CD14-positive monocyte (primary cell): Measurements from ENCODE around the gene SLC24A3. TPM values are rescaled to one million over a fixed set of nuclear protein-coding genes. Genes with fewer than 3 reads are reported as not detected.

Experiments used
- DNase-seq, 3 donors: peaks; one replicate each; pipeline ENCODE4 v3.0.0-alpha.2; 2011 to 2022
- H2AFZ ChIP-seq: 2 replicates; pipeline ENCODE4 v1.6.0; 2012; ENCODE audit warnings: mild to moderate bottlenecking, low read depth, low read length, inconsistent platforms; ENCODE audit not compliant: insufficient read depth, poor library complexity, severe bottlenecking
- H3K27ac ChIP-seq, 2 donors: 1 replicate in 1 of 2; 2 replicates in 1 of 2; pipeline ENCODE4 v1.5.1; 2012 to 2013; ENCODE audit warnings: low read length in 2 of 2, control low read depth in 1 of 2, inconsistent platforms in 1 of 2, low read depth in 1 of 2, mild to moderate bottlenecking in 1 of 2
- H3K27me3 ChIP-seq, 2 donors: one replicate each; pipeline versions ENCODE4 v1.6.0 to v1.6.1; 2011 to 2013; ENCODE audit warnings: low read length in 2 of 2; ENCODE audit not compliant: control insufficient read depth in 2 of 2, insufficient read depth in 2 of 2
- H3K36me3 ChIP-seq, 2 donors: replicated peaks in 1 of 2; 1 replicate in 1 of 2; 2 replicates in 1 of 2; pipeline versions ENCODE4 v1.5.1 to v1.6.1; 2012 to 2013; ENCODE audit warnings: low read length in 2 of 2, control low read depth in 1 of 2, inconsistent platforms in 1 of 2, mild to moderate bottlenecking in 1 of 2; ENCODE audit not compliant: insufficient read depth in 2 of 2, control insufficient read depth in 1 of 2
- H3K4me1 ChIP-seq, 2 donors: 1 replicate in 1 of 2; 2 replicates in 1 of 2; pipeline versions ENCODE4 v1.5.1 to v1.6.1; 2012 to 2013; ENCODE audit warnings: low read length in 2 of 2, control low read depth in 1 of 2, inconsistent platforms in 1 of 2, mild to moderate bottlenecking in 1 of 2, moderate library complexity in 1 of 2; ENCODE audit not compliant: insufficient read depth in 2 of 2, control insufficient read depth in 1 of 2
- H3K4me2 ChIP-seq: replicated peaks from 2 replicates; pipeline ENCODE3; 2012; ENCODE audit warnings: low read length, moderate library complexity, mild to moderate bottlenecking; ENCODE audit not compliant: poor library complexity, severe bottlenecking; ENCODE audit errors: extremely low read depth
- H3K4me3 ChIP-seq, 3 experiments: fragments of 200-600 bp in 1 of 3; sonication (generic) in 1 of 3; replicated peaks in 1 of 3; 1 replicate in 2 of 3; 2 replicates in 1 of 3; pipeline ENCODE4 v1.5.1; 2011 to 2013; ENCODE audit warnings: low read length in 3 of 3, mild to moderate bottlenecking in 3 of 3, control low read depth in 2 of 3, low read depth in 2 of 3, inconsistent platforms in 1 of 3, moderate library complexity in 1 of 3
- H3K79me2 ChIP-seq: 2 replicates; pipeline ENCODE4 v1.6.0; 2012; ENCODE audit warnings: mild to moderate bottlenecking, control low read depth, inconsistent platforms, low read length, moderate library complexity; ENCODE audit not compliant: insufficient read depth
- H3K9ac ChIP-seq: 2 replicates; pipeline ENCODE4 v1.6.0; 2017; ENCODE audit warnings: low read length, mild to moderate bottlenecking; ENCODE audit not compliant: insufficient read depth, poor library complexity, severe bottlenecking
- H3K9me3 ChIP-seq, 2 donors: replicated peaks in 1 of 2; 1 replicate in 1 of 2; 2 replicates in 1 of 2; pipeline versions ENCODE4 v1.5.1 to v1.6.1; 2012 to 2013; ENCODE audit warnings: low read length in 2 of 2, control low read depth in 1 of 2; ENCODE audit not compliant: control insufficient read depth in 1 of 2, insufficient read depth in 1 of 2
- H4K20me1 ChIP-seq: 2 replicates; pipeline ENCODE4 v1.6.0; 2012; ENCODE audit warnings: mild to moderate bottlenecking, low read length, control low read depth, moderate library complexity; ENCODE audit not compliant: insufficient read depth
- H3K27ac Mint-ChIP-seq, 7 donors: one replicate each; pipeline ENCODE4 v1.8.0; 2020; ENCODE audit warnings: mild to moderate bottlenecking in 7 of 7, mixed read lengths in 7 of 7, moderate library complexity in 6 of 7, inconsistent platforms in 2 of 7
- H3K27me3 Mint-ChIP-seq, 3 donors: one replicate each; pipeline ENCODE4 v1.8.0; 2021 to 2022; ENCODE audit warnings: low read depth in 3 of 3, mild to moderate bottlenecking in 3 of 3, mixed read lengths in 3 of 3, moderate library complexity in 3 of 3, inconsistent platforms in 1 of 3
- H3K36me3 Mint-ChIP-seq, 2 donors: one replicate each; pipeline ENCODE4 v1.8.0; 2020; ENCODE audit warnings: mixed read lengths in 2 of 2, inconsistent platforms in 1 of 2, mild to moderate bottlenecking in 1 of 2
- H3K4me1 Mint-ChIP-seq: one replicate; pipeline ENCODE4 v1.8.0; 2020; ENCODE audit warnings: mild to moderate bottlenecking, mixed read lengths
- H3K4me3 Mint-ChIP-seq, 2 donors: one replicate each; pipeline ENCODE4 v1.8.0; 2020; ENCODE audit warnings: mild to moderate bottlenecking in 2 of 2, mixed read lengths in 2 of 2, moderate library complexity in 1 of 2
- H3K9me3 Mint-ChIP-seq, 7 donors: one replicate each; pipeline ENCODE4 v1.8.0; 2020 to 2022; ENCODE audit warnings: mixed read lengths in 7 of 7, mild to moderate bottlenecking in 6 of 7, moderate library complexity in 6 of 7, inconsistent platforms in 2 of 7
- CTCF ChIP-seq: fragments of 200-600 bp; IDR thresholded peaks from one replicate; pipeline ENCODE4 v1.8.0; 2022; ENCODE audit warnings: antibody characterized with exemption, mild to moderate bottlenecking
- WGBS: methylation state at CpG from one replicate; pipeline ENCODE4 v1.1.5; 2013; ENCODE audit warnings: missing lambda C conversion rate; ENCODE audit not compliant: insufficient coverage; 5-methylcytosine and 5-hydroxymethylcytosine counted together
- intact Hi-C, 2 donors: fragments of 100-400 bp; cut with micrococcal nuclease; formaldehyde crosslinking; loops; one replicate each; pipeline versions ENCODE4 v1.15.0 to v1.15.1; 2023
- polyA plus RNA-seq, 3 donors: library from polyadenylated mRNA; depleted of rRNA in 1 of 3; unstranded in 2 of 3; stranded (reverse) in 1 of 3; fragments of 300-500 nt in 2 of 3; fragments of >200 nt in 1 of 3; fragmentation: Illumina TruSeq in 2 of 3; gene quantifications; 1 replicate in 2 of 3; 2 replicates in 1 of 3; pipeline ENCODE4 v1.2.3, GENCODE V29; 2012 to 2021

SLC24A3 gene
- polyA plus RNA-seq, 3 donors: 0.04 to 0.08 TPM; not detected in 1

- H3K27ac Mint-ChIP-seq: no peak overlapping the region
- H3K9ac ChIP-seq: no peak overlapping the region
- H3K4me1 Mint-ChIP-seq: peaks cover 6% of the 10 kb centered on the region
- peaks cover 1 to 4% (median 1%) of the 10 kb centered on the region in 3 donors for H3K27me3 Mint-ChIP-seq
- no peak for TF ChIP-seq CTCF
- no peak overlapping the region for H3K4me3 Mint-ChIP-seq
- peaks cover 0 to 10% of the 10 kb centered on the region in 2 donors for H3K9me3 ChIP-seq
- no peak overlapping the region for H3K4me3 ChIP-seq
- 98% methylated on average over 4 of the region's 7 CpGs for WGBS
- peaks cover 0 to 9% (median 6%) of the 10 kb centered on the region in 7 donors for H3K9me3 Mint-ChIP-seq
- no peaks in the 10 kb centered on the region for H3K27me3 ChIP-seq
- intact Hi-C loops: no loop called here
- H3K27ac ChIP-seq: no peak overlapping the region
- no peaks in the 10 kb centered on the region for H3K36me3 Mint-ChIP-seq
- H3K79me2 ChIP-seq: no peaks in the 10 kb centered on the region
- no peaks in the 10 kb centered on the region for H4K20me1 ChIP-seq
- DNase-seq: no peak
- no peak overlapping the region for H2AFZ ChIP-seq
- H3K4me2 ChIP-seq: no peak overlapping the region
- no peaks in the 10 kb centered on the region for H3K36me3 ChIP-seq
- H3K4me1 ChIP-seq: no peaks in the 10 kb centered on the region
Measured at GRCh38 chr20:19223640-19224039, 11.2 kb downstream of the SLC24A3 start.

GRCh38 chr20:19231359-19232035 is 19.1 kb downstream of the SLC24A3 start:
- no peak for DNase-seq
- Histone ChIP-seq H3K79me2 (no peaks in the 10 kb centered on the region), H3K4me3 (no peak overlapping the region), H4K20me1 (no peaks in the 10 kb centered on the region), H3K4me1 (peaks cover 12 to 13% of the 10 kb centered on the region in 2 donors), H3K9me3 (peaks cover 0 to 2% of the 10 kb centered on the region in 2 donors), H3K27ac (no peak overlapping the region), H3K9ac (no peak overlapping the region), H3K27me3 (no peaks in the 10 kb centered on the region), H2AFZ (no peak overlapping the region), H3K36me3 (no peaks in the 10 kb centered on the region), H3K4me2 (no peak overlapping the region)
- Mint-ChIP-seq H3K27me3 (peaks cover 0 to 4% (median 0%) of the 10 kb centered on the region in 3 donors), H3K4me3 (no peak overlapping the region), H3K4me1 (peaks cover 22% of the 10 kb centered on the region), H3K27ac (no peak overlapping the region), H3K36me3 (no peaks in the 10 kb centered on the region), H3K9me3 (peaks cover 0 to 7% (median 0%) of the 10 kb centered on the region in 7 donors)
- TF ChIP-seq CTCF: no peak
- intact Hi-C loops: no loop called here
- WGBS: 59% methylated on average over 4 of the region's 6 CpGs
